Caco-2 (cell line): ENCODE data around the gene NTNG2. TPM values are rescaled to one million over a fixed set of nuclear protein-coding genes. Genes with fewer than 3 reads are reported as not detected.

ENCODE experiments used
- BruUV-seq: library from RNA; stranded (reverse); fragments of 400-500 nt; replicated peaks from 2 replicates; lab custom pipeline; 2021; lab: Mats Ljungman, UMichigan
- CTCF ChIA-PET: fragments of 300-600 bp; sonication (Branson Sonifier 250); formaldehyde crosslinking; loops from one replicate; lab custom pipeline; 2022; ENCODE audit warnings: antibody characterized with exemption; lab: Charles Lee
- POLR2A ChIA-PET: fragments of 300-600 bp; sonication (Branson Sonifier 250); formaldehyde crosslinking; loops from one replicate; lab custom pipeline; 2022; ENCODE audit warnings: antibody characterized with exemption; lab: Charles Lee
- DNase-seq, 2 experiments: peaks; one replicate each; pipeline versions ENCODE4 v3.0.0 to v3.0.0-alpha.2; 2020 to 2022
- H3K27me3 ChIP-seq: replicated peaks from 2 replicates; pipeline ENCODE4 v1.6.0; 2011; ENCODE audit warnings: low read length; ENCODE audit not compliant: control insufficient read depth, insufficient read depth
- H3K36me3 ChIP-seq: 2 replicates; pipeline ENCODE4 v1.5.1; 2011; ENCODE audit warnings: low read length; ENCODE audit not compliant: control insufficient read depth, insufficient read depth
- H3K4me1 ChIP-seq: fragments of 250-450 bp; sonication (Bioruptor Pico); 2 replicates; pipeline ENCODE4 v1.5.1; 2020; ENCODE audit warnings: mild to moderate bottlenecking
- H3K4me3 ChIP-seq: 2 replicates; pipeline ENCODE4 v1.5.1; 2011; ENCODE audit warnings: low read depth, mild to moderate bottlenecking, control low read depth, low read length
- H3K9me3 ChIP-seq: fragments of 250-450 bp; sonication (Bioruptor Pico); 2 replicates; pipeline ENCODE4 v1.5.1; 2020; ENCODE audit warnings: mild to moderate bottlenecking, moderate library complexity
- H3K27ac Mint-ChIP-seq: one replicate; pipeline ENCODE4 v1.8.0; 2022; ENCODE audit warnings: mixed read lengths; ENCODE audit not compliant: unreplicated experiment
- H3K27me3 Mint-ChIP-seq: one replicate; pipeline ENCODE4 v1.8.0; 2022; ENCODE audit warnings: mixed read lengths; ENCODE audit not compliant: insufficient read depth, unreplicated experiment
- H3K36me3 Mint-ChIP-seq: one replicate; pipeline ENCODE4 v1.8.0; 2022; ENCODE audit warnings: mild to moderate bottlenecking, mixed read lengths; ENCODE audit not compliant: insufficient read depth, unreplicated experiment
- H3K4me1 Mint-ChIP-seq: one replicate; pipeline ENCODE4 v1.8.0; 2022; ENCODE audit warnings: low read depth, mixed read lengths; ENCODE audit not compliant: unreplicated experiment
- H3K4me3 Mint-ChIP-seq: one replicate; pipeline ENCODE4 v1.8.0; 2022; ENCODE audit warnings: mild to moderate bottlenecking, moderate library complexity, mixed read lengths; ENCODE audit not compliant: unreplicated experiment
- H3K9me3 Mint-ChIP-seq: one replicate; pipeline ENCODE4 v1.8.0; 2022; ENCODE audit warnings: mixed read lengths; ENCODE audit not compliant: unreplicated experiment
- CTCF ChIP-seq, 2 experiments: fragments of 200-600 bp in 1 of 2; IDR thresholded peaks; 1 replicate in 1 of 2; 2 replicates in 1 of 2; pipeline versions ENCODE4 v1.5.1 to v1.8.0; 2011 to 2022; ENCODE audit warnings: antibody characterized with exemption in 1 of 2, control low read depth in 1 of 2, inconsistent platforms in 1 of 2, low read depth in 1 of 2, low read length in 1 of 2, mild to moderate bottlenecking in 1 of 2, moderate library complexity in 1 of 2; ENCODE audit not compliant: insufficient read depth in 1 of 2, severe bottlenecking in 1 of 2, unreplicated experiment in 1 of 2
- intact Hi-C: fragments of 100-400 bp; cut with micrococcal nuclease; formaldehyde crosslinking; loops from one replicate; pipeline ENCODE4 v1.10.0; 2022; ENCODE audit not compliant: unreplicated experiment
- total RNA-seq: library from RNA; stranded (reverse); gene quantifications from 2 replicates; pipeline ENCODE4 v1.2.3, GENCODE V29; 2022

The NTNG2 gene
- total RNA-seq, 1 experiment from 2014 or later, result not detected

GRCh38 chr9:132240841-132241482, 79.1 kb downstream of the NTNG2 start:
- Mint-ChIP-seq H3K9me3 (no peaks in the 10 kb centered on the region), H3K4me3 (peak overlapping the region; percentile 82), H3K36me3 (no peaks in the 10 kb centered on the region), H3K27ac (no peak overlapping the region), H3K27me3 (peaks cover 18% of the 10 kb centered on the region), H3K4me1 (peaks cover 6% of the 10 kb centered on the region)
- DNase-seq, result peak; percentile 93 to 97
- Histone ChIP-seq H3K36me3 (no peaks in the 10 kb centered on the region), H3K4me3 (peak overlapping the region; percentile 56), H3K9me3 (no peaks in the 10 kb centered on the region), H3K27me3 (no peaks in the 10 kb centered on the region), H3K4me1 (peaks cover 5% of the 10 kb centered on the region; the same call in 1 of the 2 replicates)
- intact Hi-C loops, result no loop called here
- CTCF ChIA-PET, result interaction anchor here (0.7 to 1.9 kb wide), 10 partner anchors 12 to 551 kb away, joined by 3 to 8 read pairs (median 5); no protein-coding TSS in a partner anchor
- POLR2A ChIA-PET, result no interaction called here
- no TSS peak for BruUV-seq
- TF ChIP-seq CTCF (IDR thresholded peaks at IDR 0.05; ENCODE audit: insufficient read depth in 1 of 2, low read depth in 1 of 2, low read length in 1 of 2, severe bottlenecking in 1 of 2, unreplicated experiment in 1 of 2), result no peak

GRCh38 chr9:132241483-132241839, 79.6 kb downstream of the NTNG2 start:
- TF ChIP-seq CTCF (IDR thresholded peaks at IDR 0.05; ENCODE audit: insufficient read depth in 1 of 2, low read depth in 1 of 2, low read length in 1 of 2, severe bottlenecking in 1 of 2, unreplicated experiment in 1 of 2), result no peak
- H3K27ac Mint-ChIP-seq, result no peak overlapping the region
- BruUV-seq, result no TSS peak

GRCh38 chr9:132241840-132242620, 80.2 kb downstream of the NTNG2 start:
- Mint-ChIP-seq H3K4me3 (peak overlapping the region; percentile 82), H3K27me3 (peaks cover 14% of the 10 kb centered on the region), H3K36me3 (no peaks in the 10 kb centered on the region), H3K27ac (peak overlapping the region; percentile 33), H3K9me3 (no peaks in the 10 kb centered on the region), H3K4me1 (peaks cover 6% of the 10 kb centered on the region)
- Histone ChIP-seq H3K4me1 (peaks cover 5% of the 10 kb centered on the region; the same call in 1 of the 2 replicates), H3K27me3 (no peaks in the 10 kb centered on the region), H3K36me3 (no peaks in the 10 kb centered on the region), H3K9me3 (no peaks in the 10 kb centered on the region), H3K4me3 (peak overlapping the region; percentile 56)
- TF ChIP-seq CTCF (IDR thresholded peaks at IDR 0.05; ENCODE audit: insufficient read depth in 1 of 2, low read depth in 1 of 2, low read length in 1 of 2, severe bottlenecking in 1 of 2, unreplicated experiment in 1 of 2), result no peak
- intact Hi-C loops, result no loop called here
- no TSS peak for BruUV-seq
- ChIA-PET POLR2A (no interaction called here), CTCF (interaction anchor here (0.7 to 1.1 kb wide), 5 partner anchors 11 to 479 kb away, joined by 3 to 5 read pairs (median 5); no protein-coding TSS in a partner anchor)
- DNase-seq, result peak in 1 of 2 experiments; percentile 26

More at GRCh38 chr9:132241483-132241839, 79.6 kb downstream of the NTNG2 start:
- Histone ChIP-seq H3K4me3 (peak overlapping the region; percentile 56), H3K9me3 (no peaks in the 10 kb centered on the region), H3K27me3 (no peaks in the 10 kb centered on the region), H3K4me1 (peaks cover 5% of the 10 kb centered on the region; the same call in 1 of the 2 replicates), H3K36me3 (no peaks in the 10 kb centered on the region)
- Mint-ChIP-seq H3K27me3 (peaks cover 18% of the 10 kb centered on the region), H3K4me1 (peaks cover 6% of the 10 kb centered on the region), H3K9me3 (no peaks in the 10 kb centered on the region), H3K36me3 (no peaks in the 10 kb centered on the region), H3K4me3 (peak overlapping the region; percentile 82)
- intact Hi-C loops, result no loop called here
- ChIA-PET POLR2A (no interaction called here), CTCF (interaction anchor here (0.7 to 1.1 kb wide), 8 partner anchors 11 to 550 kb away, joined by 3 to 6 read pairs (median 5); no protein-coding TSS in a partner anchor)
- DNase-seq, result no peak
